WTC11 (cell line): Measurements from ENCODE around the gene FBXO28. TPM values are rescaled to one million over a fixed set of nuclear protein-coding genes. Genes with fewer than 3 reads are reported as not detected.

Experiments used
- ATAC-seq: fragments of 200-7000 bp; cut with Tn5 transposase; 2 replicates; pipeline ENCODE4 v1.10.0; 2021; ENCODE audit warnings: mild to moderate bottlenecking, moderate library complexity
- Bru-seq: library from RNA; stranded (reverse); fragments of 400-500 nt; gene quantifications from one replicate; lab custom pipeline; 2021; lab: Mats Ljungman, UMichigan
- CTCF ChIA-PET: fragments of 300-600 bp; sonication (Branson Sonifier 250); formaldehyde crosslinking; loops from one replicate; lab custom pipeline; 2021; ENCODE audit warnings: antibody characterized with exemption; lab: Charles Lee
- POLR2A ChIA-PET: fragments of 350-600 bp; sonication (Branson Sonifier 250); formaldehyde crosslinking; loops from one replicate; lab custom pipeline; 2021; ENCODE audit warnings: antibody characterized with exemption; lab: Charles Lee
- DNase-seq: peaks from one replicate; pipeline ENCODE4 v3.0.0; 2021; ENCODE audit warnings: low spot score
- H3K27ac Mint-ChIP-seq: 2 replicates; pipeline ENCODE4 v1.8.0; 2021; ENCODE audit warnings: mixed read lengths
- H3K27me3 Mint-ChIP-seq: 2 replicates; pipeline ENCODE4 v1.8.0; 2021; ENCODE audit warnings: low read depth, mild to moderate bottlenecking, moderate library complexity, mixed read lengths
- H3K36me3 Mint-ChIP-seq: 2 replicates; pipeline ENCODE4 v1.8.0; 2021; ENCODE audit warnings: mixed read lengths
- H3K4me1 Mint-ChIP-seq: 2 replicates; pipeline ENCODE4 v1.8.0; 2022; ENCODE audit warnings: mixed read lengths
- H3K4me3 Mint-ChIP-seq: 2 replicates; pipeline ENCODE4 v1.8.0; 2021; ENCODE audit warnings: mild to moderate bottlenecking, moderate library complexity, mixed read lengths
- H3K9me3 Mint-ChIP-seq: 2 replicates; pipeline ENCODE4 v1.8.0; 2021; ENCODE audit warnings: mixed read lengths
- AFF4 ChIP-seq: sonication (generic); formaldehyde crosslinking; IDR thresholded peaks from 2 replicates; pipeline ENCODE4 v1.8.1; 2023; ENCODE audit warnings: mild to moderate bottlenecking, missing genetic modification reagents, borderline replicate concordance
- ARID4B ChIP-seq: sonication (generic); formaldehyde crosslinking; IDR thresholded peaks from 2 replicates; pipeline ENCODE4 v1.8.0; 2023; ENCODE audit warnings: missing genetic modification reagents, mild to moderate bottlenecking, borderline replicate concordance
- ATF6 ChIP-seq: sonication (generic); formaldehyde crosslinking; IDR thresholded peaks from 2 replicates; pipeline ENCODE4 v1.8.1; 2023; ENCODE audit warnings: mild to moderate bottlenecking, missing genetic modification reagents
- CREB1 ChIP-seq: sonication (generic); formaldehyde crosslinking; IDR thresholded peaks from 2 replicates; pipeline ENCODE4 v1.8.0; 2023; ENCODE audit warnings: mild to moderate bottlenecking, missing genetic modification reagents
- FOXP1 ChIP-seq: sonication (generic); formaldehyde crosslinking; IDR thresholded peaks from 2 replicates; pipeline ENCODE4 v1.8.0; 2022; ENCODE audit warnings: missing genetic modification reagents, mild to moderate bottlenecking, moderate library complexity, borderline replicate concordance
- FOXP4 ChIP-seq: sonication (generic); formaldehyde crosslinking; IDR thresholded peaks from 2 replicates; pipeline ENCODE4 v1.8.0; 2022; ENCODE audit warnings: mild to moderate bottlenecking, missing genetic modification reagents
- GABPB1 ChIP-seq: sonication (generic); formaldehyde crosslinking; IDR thresholded peaks from 2 replicates; pipeline ENCODE4 v1.8.1; 2023; ENCODE audit warnings: mild to moderate bottlenecking, missing genetic modification reagents
- GTF2I ChIP-seq: fragments of 250-450 bp; sonication (Bioruptor Pico); conservative IDR thresholded peaks from 2 replicates; pipeline ENCODE4 v1.4.0; 2021; ENCODE audit warnings: mild to moderate bottlenecking
- HMGXB4 ChIP-seq: sonication (generic); formaldehyde crosslinking; IDR thresholded peaks from 2 replicates; pipeline ENCODE4 v1.8.1; 2023; ENCODE audit warnings: mild to moderate bottlenecking, moderate library complexity, missing genetic modification reagents
- MAX ChIP-seq: sonication (generic); formaldehyde crosslinking; IDR thresholded peaks from 2 replicates; pipeline ENCODE4 v1.8.0; 2022; ENCODE audit warnings: mild to moderate bottlenecking, missing genetic modification reagents
- NFE2L1 ChIP-seq: sonication (generic); formaldehyde crosslinking; IDR thresholded peaks from 2 replicates; pipeline ENCODE4 v1.8.1; 2023; ENCODE audit warnings: missing genetic modification reagents
- NR2C2 ChIP-seq: sonication (generic); formaldehyde crosslinking; IDR thresholded peaks from 2 replicates; pipeline ENCODE4 v1.8.0; 2022; ENCODE audit warnings: mild to moderate bottlenecking, missing genetic modification reagents
- NR3C1 ChIP-seq: sonication (generic); formaldehyde crosslinking; conservative IDR thresholded peaks from 2 replicates; pipeline ENCODE4 v1.8.1; 2023; ENCODE audit warnings: low read depth, mild to moderate bottlenecking, missing genetic modification reagents
- PRRX2 ChIP-seq: fragments of 250-450 bp; sonication (Bioruptor Pico); IDR thresholded peaks from 2 replicates; pipeline ENCODE4 v1.8.0; 2021; ENCODE audit warnings: mild to moderate bottlenecking
- RORB ChIP-seq: fragments of 250-450 bp; sonication (Bioruptor Pico); IDR thresholded peaks from 2 replicates; pipeline ENCODE4 v1.9.0; 2021; ENCODE audit warnings: mild to moderate bottlenecking
- TP53 ChIP-seq: sonication (generic); formaldehyde crosslinking; IDR thresholded peaks from 2 replicates; pipeline ENCODE4 v1.8.1; 2023; ENCODE audit warnings: mild to moderate bottlenecking, missing genetic modification reagents
- ZNF263 ChIP-seq: sonication (generic); formaldehyde crosslinking; IDR thresholded peaks from 2 replicates; pipeline ENCODE4 v1.8.1; 2022; ENCODE audit warnings: low read depth, mild to moderate bottlenecking, moderate library complexity, missing genetic modification reagents
- ZNF416 ChIP-seq: fragments of 250-450 bp; sonication (Bioruptor Pico); IDR thresholded peaks from 2 replicates; pipeline ENCODE4 v1.9.0; 2021; ENCODE audit warnings: mild to moderate bottlenecking, inconsistent platforms
- long read RNA-seq, 3 experiments: library from RNA in 1 of 3; library from capped mRNA in 1 of 3; library from polyadenylated mRNA in 1 of 3; unstranded in 2 of 3; stranded (forward) in 1 of 3; transcript quantifications; one replicate each; pipeline ENCODE4 v2.0.0, GENCODE V29; 2021
- total RNA-seq: library from RNA; stranded (reverse); gene quantifications from 3 replicates; pipeline ENCODE4 v1.2.3, GENCODE V29; 2021

The FBXO28 gene
- total RNA-seq (32.8 to 36.8 TPM (median 34.1 TPM) in 3 replicates), Bru-seq, nascent RNA (percentile 90 among the genes with signal in this experiment)
- long read RNA-seq, experiment 1, full-length matches to known transcripts, result 124 of 147 reads
- long read RNA-seq, experiment 1, partial matches to known transcripts, result 11 of 147 reads
- long read RNA-seq, experiment 1, other reads (novel, unspliced or antisense), result 12 of 147 reads
- long read RNA-seq, experiment 2, full-length matches to known transcripts, result 23 of 46 reads
- long read RNA-seq, experiment 2, partial matches to known transcripts, result 8 of 46 reads
- long read RNA-seq, experiment 2, other reads (novel, unspliced or antisense), result 15 of 46 reads
- long read RNA-seq, experiment 3, full-length matches to known transcripts, result 23 of 27 reads
- long read RNA-seq, experiment 3, partial matches to known transcripts, result 3 of 27 reads
- long read RNA-seq, experiment 3, other reads (novel, unspliced or antisense), result 1 of 27 reads

GRCh38 chr1:224113918-224114786, at the start of gene FBXO28:
Gene FBXO28 (plus strand): TSS chr1:224114111. CDS start chr1:224114130, 19 bp downstream.
- peaks cover 2% of the 10 kb centered on the region; the same call in 1 of the 2 replicates for H3K27me3 Mint-ChIP-seq
- DNase-seq (peak; percentile 96), ATAC-seq (peak; percentile 97)
- H3K4me3 Mint-ChIP-seq, result peak within 1 kb of the TSS; percentile 86
- ChIA-PET POLR2A (interaction anchor here (0.6 kb wide), 2 partner anchors 165 to 1615 kb away, joined by 3 to 4 read pairs; no protein-coding TSS in a partner anchor), CTCF (interaction anchor here (0.6 kb wide), 1 partner anchor 51 kb away, joined by 4 read pairs; no protein-coding TSS in a partner anchor)
- peak within 1 kb of the TSS; percentile 89 for H3K27ac Mint-ChIP-seq
- H3K9me3 Mint-ChIP-seq, result no peaks in the 10 kb centered on the region
- peaks cover 30% of the 10 kb centered on the region for H3K4me1 Mint-ChIP-seq
- H3K36me3 Mint-ChIP-seq, result 0 out of 2 replicates have a peak, but pooled peaks cover 2% of the 10 kb centered on the region
- no peak; the same call in 1 of the 2 replicates for TF ChIP-seq TP53 (CRISPR knock-in tag)
- peak; percentile 74; the same call in 1 of the 2 replicates for TF ChIP-seq CREB1
- peak; percentile 90 for TF ChIP-seq HMGXB4 (CRISPR knock-in tag)
- TF ChIP-seq FOXP1 (CRISPR knock-in tag), result peak; percentile 46; the same call in 1 of the 2 replicates
- TF ChIP-seq NR3C1 (CRISPR knock-in tag), result no peak
- TF ChIP-seq ATF6 (CRISPR knock-in tag), result no peak
- peak; percentile 72 for TF ChIP-seq MAX
- peak; percentile 70; the same call in 1 of the 2 replicates for TF ChIP-seq GABPB1
- TF ChIP-seq ARID4B (CRISPR knock-in tag), result peak; percentile 44; the same call in 1 of the 2 replicates
- TF ChIP-seq ZNF416 (CRISPR knock-in tag), result peak; percentile 12; the same call in 1 of the 2 replicates
- 0 out of 2 replicates have a peak, but pooled peaks have one; percentile 30 for TF ChIP-seq NFE2L1 (CRISPR knock-in tag)
- TF ChIP-seq NR2C2 (CRISPR knock-in tag), result no peak
- no peak for TF ChIP-seq RORB
- no peak for TF ChIP-seq FOXP4
- 0 out of 2 replicates have a peak, but pooled peaks have one; percentile 10 for TF ChIP-seq ZNF263 (CRISPR knock-in tag)
- no peak for TF ChIP-seq AFF4 (CRISPR knock-in tag)
- TF ChIP-seq PRRX2 (CRISPR knock-in tag), result 0 out of 2 replicates have a peak, but pooled peaks have one; percentile 57
- no peak for TF ChIP-seq GTF2I (CRISPR knock-in tag)
